NCI-H774 (cell line): Measurements from ENCODE around the gene IL4R.
"Not testable (repeated sequence)": the region's sequence is repeated elsewhere in the genome, so short reads cannot be mapped to it uniquely, and the experiment has no call there.

Experiments
- DNase-seq: peaks from one replicate; lab custom pipeline; 2025; lab: John Stamatoyannopoulos, UW

Gene IL4R

DNA sequence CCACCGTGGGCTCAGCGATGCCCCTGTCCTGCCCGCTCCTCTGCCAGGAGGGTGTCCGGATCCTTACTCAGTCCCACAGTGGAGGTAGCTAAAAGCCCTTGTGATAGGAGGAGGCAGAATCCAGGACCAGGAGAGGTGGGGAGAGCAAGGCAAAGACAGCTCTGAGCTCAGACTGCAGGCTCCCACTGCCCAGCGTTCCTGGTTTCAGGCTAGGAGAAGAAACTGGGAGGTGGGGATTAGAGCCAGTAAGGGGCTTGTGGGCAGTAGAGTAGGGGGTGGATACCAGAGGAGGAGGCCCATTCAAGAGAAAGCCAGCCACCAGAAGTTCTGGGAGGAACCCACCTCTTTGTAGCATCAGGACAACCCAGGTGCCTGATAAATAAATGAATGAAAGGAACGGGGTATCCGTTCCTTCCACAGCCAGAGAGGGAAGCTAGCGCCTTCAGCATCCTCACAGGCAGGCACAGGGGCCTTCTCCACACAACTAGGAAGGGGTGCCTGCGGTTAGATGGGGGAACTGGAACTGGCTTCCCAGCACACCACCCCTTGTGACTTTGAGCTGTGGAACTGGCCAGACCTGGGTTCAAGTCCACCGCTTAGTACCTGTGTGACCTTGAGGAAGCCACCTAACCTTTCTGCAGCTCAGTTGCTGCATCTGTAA, 90.5 kb downstream of the IL4R start:
- DNase-seq, result no peak

DNA sequence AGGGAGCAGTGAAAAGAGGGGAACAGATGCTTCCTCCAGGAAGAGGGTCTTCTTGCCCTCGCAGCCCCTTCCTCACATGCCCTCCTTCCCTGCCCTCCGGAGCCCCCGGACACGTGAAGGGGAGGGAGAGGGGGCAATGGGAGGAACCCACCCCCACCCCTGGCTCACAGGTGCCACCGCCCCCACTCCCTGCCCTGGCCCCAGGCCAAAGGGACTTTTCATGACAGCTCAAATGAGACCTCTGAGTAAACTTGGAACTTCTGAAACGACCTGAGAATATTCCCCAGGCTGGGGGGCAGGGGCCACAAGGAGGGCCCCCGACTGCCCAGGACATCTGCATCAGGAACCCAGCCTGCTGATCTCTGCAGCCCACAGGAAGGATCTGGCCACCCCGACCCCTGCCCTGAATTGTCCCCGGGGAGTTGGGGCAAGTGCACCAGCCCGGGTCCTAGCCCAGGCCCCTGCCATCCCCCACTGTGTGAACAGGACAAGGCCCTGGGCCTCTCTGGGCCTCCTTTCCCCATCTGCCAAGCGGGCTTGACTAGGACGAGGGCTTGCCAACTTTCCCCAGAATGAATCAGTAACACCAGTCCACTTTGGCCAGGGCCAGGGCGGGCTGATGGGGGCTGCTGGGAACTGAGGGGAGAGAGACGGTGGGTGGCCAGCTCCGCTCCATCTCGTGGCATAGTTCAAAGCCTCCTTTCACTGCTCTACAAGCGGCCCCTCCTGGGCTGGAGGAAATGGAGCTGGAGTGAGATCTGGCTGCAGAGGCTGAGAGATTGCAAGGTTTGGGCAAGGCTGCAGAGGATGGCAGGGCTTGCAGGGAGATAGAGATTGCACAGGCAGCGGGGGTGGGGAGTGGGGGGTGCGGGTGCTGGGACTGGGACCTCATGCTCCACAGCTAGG, 92.0 kb downstream of the IL4R start:
- no peak for DNase-seq

DNA sequence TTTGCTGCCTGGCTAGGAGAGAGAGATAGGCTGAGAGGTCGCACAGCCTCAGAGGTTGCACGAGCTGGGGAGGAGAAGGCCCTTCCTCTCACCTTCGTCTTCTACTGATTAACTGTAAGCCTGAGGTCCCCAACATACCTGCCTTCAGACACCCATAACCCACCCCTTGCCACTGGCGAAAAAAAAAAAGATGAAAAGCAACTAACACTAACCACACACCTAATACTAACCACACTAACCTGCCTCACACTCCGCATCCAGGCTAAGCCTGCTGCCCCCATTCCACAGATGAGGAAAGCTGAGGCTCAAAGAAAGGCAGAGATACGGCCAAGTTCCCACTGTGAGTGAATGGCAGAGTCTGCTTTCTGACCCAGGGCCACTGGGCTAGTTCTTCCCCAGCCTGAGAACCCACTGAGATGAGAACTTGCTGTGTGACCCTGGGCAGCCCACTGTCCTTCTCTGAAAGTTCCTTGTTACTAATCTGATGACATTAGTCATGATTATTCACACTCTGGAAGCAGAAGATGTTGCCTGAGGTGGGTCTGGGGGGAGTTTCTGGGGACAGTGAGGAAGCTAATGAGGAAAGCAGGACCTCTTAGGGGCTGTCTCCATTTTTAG, 92.8 kb downstream of the IL4R start:
- DNase-seq, result no peak

DNA sequence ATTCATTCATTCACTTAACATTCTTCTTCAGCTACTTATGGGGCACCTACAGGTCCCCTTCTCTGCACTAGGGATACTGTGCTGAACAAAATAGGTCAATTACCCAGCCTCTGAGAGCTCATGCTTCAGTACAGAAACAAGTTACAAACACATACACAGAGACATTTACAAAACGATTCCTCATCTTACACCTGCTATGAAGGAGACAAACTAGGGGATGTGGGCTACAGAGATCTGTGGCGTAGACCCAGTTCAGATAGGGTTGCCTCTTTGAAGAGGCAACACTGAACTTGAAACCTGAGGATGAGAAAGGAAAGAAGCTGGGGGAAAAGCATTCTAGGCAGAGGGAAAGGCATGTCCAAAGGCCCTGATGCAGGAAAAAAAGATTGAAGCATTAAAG, 93.4 kb downstream of the IL4R start:
- no peak for DNase-seq

DNA sequence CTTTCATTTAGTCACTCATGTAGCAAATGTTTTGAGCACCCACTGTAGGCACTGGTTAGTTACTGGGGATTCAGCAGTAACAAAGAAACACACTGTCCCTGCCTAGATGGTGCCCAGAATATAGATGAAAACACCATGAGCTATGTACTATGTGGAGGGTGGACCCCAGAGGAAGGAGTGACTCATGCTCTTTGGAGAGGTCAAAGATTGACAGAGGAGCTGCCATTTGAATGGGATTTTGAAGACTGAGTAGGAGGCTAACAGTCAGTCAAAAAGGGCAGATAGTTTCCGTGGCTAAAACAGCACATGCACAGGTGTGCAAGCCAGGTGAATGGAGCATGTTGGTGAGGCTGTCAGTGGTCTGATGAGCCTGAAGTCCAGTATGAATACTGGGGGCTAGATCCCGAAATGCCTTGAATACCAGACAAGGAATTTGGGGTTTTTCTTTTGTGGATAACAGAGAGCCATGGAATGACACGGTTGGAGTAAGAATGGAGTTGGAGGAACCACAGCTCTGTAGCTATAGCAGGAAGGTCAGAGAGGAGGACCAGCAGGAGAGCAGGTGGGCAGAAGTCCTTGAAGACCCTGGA, 94.3 kb downstream of the IL4R start:
- no peak for DNase-seq

DNA sequence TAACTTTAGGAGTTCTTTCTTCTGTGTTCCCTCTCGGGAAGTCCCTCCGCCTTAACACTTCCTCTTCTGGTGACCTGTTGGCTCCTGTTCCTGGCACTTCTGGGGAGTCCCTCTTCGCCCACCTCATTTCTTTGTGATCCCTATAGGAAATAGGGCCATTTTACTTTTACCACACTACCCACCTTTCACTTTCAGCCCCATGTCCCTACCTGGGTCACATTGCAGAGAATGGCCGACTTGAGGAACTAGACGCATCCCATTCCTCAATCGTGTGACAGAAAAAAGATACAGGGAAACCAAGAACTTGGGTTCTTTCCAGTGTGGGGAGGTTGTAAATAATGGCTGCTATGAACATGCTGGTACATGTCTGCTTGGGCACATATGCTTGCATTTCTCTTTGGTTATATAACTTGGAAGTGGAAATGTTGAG, 94.8 kb downstream of the IL4R start:
- no peak for DNase-seq

DNA sequence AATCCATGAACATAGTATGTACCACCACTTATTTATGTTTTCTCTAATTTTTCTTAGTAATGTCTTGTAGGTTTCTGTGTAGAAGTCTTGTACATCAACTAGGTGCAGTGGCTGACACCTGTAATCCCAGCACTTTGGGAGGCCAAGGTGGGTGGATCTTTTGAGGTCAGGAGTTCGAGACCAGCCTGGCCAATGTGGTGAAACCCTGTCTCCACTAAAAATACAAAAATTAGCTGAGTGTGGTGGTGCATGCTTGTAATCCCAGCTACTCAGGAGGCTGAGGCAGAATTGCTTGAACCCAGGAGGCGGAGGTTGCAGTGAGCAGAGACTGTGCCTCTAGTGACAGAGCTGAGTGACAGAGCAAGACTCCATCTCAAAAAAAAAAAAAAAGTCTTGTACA, 96.2 kb downstream of the IL4R start:
- DNase-seq, result not testable (repeated sequence)

DNA sequence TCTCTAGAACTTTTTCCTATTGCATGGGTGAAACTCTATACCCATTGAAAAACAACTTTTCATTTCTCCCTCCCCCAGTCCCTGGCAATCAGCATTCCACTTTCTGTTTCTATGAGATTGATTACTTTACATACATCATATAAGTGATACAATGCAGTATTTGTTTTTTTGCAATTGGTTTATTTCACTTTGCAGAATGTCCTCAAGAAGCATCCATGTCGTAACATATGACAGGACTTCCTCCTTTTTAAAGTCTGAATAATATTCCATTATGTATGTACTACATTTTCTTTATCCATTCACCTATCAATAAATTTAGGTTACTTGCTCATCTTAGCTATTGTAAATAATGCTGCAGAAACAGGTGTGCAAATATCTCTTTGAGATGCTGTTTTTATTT, 97.0 kb downstream of the IL4R start:
- DNase-seq, result no peak

DNA sequence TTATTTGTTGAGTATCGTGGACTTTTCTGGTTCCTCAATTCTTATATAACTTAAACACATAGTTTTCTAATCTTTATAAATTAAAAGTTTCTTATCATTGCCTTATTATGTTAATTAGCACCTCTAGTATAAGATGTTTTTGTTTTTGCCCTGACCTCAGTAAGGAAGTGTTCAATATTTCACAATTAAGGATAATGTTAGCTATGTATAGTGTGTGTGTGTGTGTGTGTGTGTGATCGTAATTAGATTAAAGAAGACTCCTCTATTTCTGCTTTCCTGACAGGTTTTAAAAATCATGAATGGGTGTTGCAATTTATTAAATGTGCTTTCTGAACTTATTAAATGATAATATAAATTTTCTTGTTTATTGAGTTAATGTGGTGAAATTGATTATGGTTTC, 100.2 kb downstream of the IL4R start:
- DNase-seq, result no peak
